Measurements from ENCODE around the gene LSAMP. TPM values are rescaled to one million over a fixed set of nuclear protein-coding genes. Genes with fewer than 3 reads are reported as not detected.

LSAMP gene
- total and polyA plus RNA-seq, 2 of the 4 experiments (the other 2 are of a cell fraction), result 7.9 to 8.0 TPM

DNA sequence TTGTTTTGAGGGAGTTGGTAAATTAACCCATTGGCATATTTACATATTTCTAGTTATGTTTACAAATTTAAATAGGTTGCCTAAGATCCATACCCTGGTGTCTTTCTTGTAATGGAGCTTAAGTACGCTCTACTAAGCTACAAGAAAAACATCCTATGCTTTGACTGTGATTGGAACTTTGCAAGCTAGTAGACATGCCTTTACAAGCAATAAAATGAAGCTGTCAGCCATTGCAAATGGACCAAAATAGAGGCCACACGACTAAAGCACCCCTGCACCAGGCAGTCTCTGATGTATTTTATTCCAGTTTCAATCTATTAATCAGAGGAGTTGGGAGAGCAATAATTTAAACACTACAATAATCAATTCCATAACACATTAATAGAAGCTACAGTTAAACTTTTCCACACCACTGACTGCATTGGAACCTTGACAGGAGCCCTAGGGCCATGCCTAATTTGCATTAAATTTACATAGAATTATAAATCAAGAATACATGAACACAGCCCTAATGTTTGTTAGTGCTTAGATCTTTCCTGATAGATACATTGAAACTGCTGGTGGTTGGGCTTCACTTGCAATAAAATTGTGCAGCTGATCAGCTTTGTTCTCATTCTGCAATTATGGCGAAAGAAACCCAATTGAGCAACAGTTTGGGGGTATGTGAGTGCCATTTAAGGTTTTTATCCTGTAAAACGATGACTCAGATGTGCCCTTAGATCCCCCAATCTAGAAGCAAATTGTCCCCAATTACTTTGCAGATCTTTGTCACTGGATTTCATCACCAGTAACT lies 360.1 kb downstream of the LSAMP start:
- H3K27ac ChIP-seq (ENCODE audit: insufficient read depth, low read length), result no peak overlapping the region
- DNase-seq, result no peak
- in situ Hi-C loops (cut with MboI; ENCODE audit: low sequenced_read_pairs), result no loop called here

More for the DNA sequence above, 360.1 kb downstream of the LSAMP start:
- dilution Hi-C loops (cut with HindIII; ENCODE audit: low sequenced_read_pairs, unreplicated experiment), result no loop called here
- no peak overlapping the region for H3K56ac ChIP-seq (ENCODE audit: extremely low read depth, insufficient read depth, low read length)
- no peak overlapping the region for H4K8ac ChIP-seq (ENCODE audit: low read depth in 2 of 2, low read length in 2 of 2)
- H3K4me1 ChIP-seq (ENCODE audit: control insufficient read depth, insufficient read depth, low read length), result no peaks in the 10 kb centered on the region
- intact Hi-C loops (cut with micrococcal nuclease), result no loop called here
- H3K27me3 ChIP-seq (ENCODE audit: control insufficient read depth, insufficient read depth, low read length), result no peaks in the 10 kb centered on the region
- H2BK120ac ChIP-seq (ENCODE audit: low read depth, low read length), result no peak overlapping the region
- no peak overlapping the region for H3K4ac ChIP-seq (ENCODE audit: low read depth, low read length)
- no peaks in the 10 kb centered on the region for H3K9me1 ChIP-seq (ENCODE audit: insufficient read depth, low read length)
- H2AFZ ChIP-seq (replicated peaks; ENCODE audit: low read length, poor library complexity), result no peak overlapping the region
- no peak for ATAC-seq (ENCODE audit: low read depth)
- H2AK5ac ChIP-seq (ENCODE audit: low read depth, low read length), result no peak overlapping the region
- H2BK5ac ChIP-seq (ENCODE audit: low read depth, low read length, poor library complexity, severe bottlenecking), result no peak overlapping the region
- no peak overlapping the region for H3K14ac ChIP-seq (replicated peaks; ENCODE audit: low read depth, low read length)
- no peak overlapping the region for H3K4me3 ChIP-seq (ENCODE audit: insufficient read depth, low read depth, low read length)
- no peaks in the 10 kb centered on the region for H4K20me1 ChIP-seq (ENCODE audit: insufficient read depth, low read length)
- ChIA-PET POLR2A (ENCODE audit: unreplicated experiment) (no interaction called here), CTCF (no interaction called here)
- WGBS, 2 experiments (ENCODE audit: extremely low coverage in 2 of 2, insufficient read length in 1 of 2), result no CpG with 5 or more reads among the region's 4 CpGs
- H2AK9ac ChIP-seq (replicated peaks; ENCODE audit: low read depth, low read length, poor library complexity), result no peak overlapping the region
- TF ChIP-seq, protein P1, sequence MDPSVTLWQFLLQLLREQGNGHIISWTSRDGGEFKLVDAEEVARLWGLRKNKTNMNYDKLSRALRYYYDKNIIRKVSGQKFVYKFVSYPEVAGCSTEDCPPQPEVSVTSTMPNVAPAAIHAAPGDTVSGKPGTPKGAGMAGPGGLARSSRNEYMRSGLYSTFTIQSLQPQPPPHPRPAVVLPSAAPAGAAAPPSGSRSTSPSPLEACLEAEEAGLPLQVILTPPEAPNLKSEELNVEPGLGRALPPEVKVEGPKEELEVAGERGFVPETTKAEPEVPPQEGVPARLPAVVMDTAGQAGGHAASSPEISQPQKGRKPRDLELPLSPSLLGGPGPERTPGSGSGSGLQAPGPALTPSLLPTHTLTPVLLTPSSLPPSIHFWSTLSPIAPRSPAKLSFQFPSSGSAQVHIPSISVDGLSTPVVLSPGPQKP (IDR thresholded peaks at IDR 0.05; ENCODE audit: borderline replicate concordance, low read depth, low read length), result no peak
- TF ChIP-seq, protein P2, sequence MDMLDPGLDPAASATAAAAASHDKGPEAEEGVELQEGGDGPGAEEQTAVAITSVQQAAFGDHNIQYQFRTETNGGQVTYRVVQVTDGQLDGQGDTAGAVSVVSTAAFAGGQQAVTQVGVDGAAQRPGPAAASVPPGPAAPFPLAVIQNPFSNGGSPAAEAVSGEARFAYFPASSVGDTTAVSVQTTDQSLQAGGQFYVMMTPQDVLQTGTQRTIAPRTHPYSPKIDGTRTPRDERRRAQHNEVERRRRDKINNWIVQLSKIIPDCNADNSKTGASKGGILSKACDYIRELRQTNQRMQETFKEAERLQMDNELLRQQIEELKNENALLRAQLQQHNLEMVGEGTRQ (IDR thresholded peaks at IDR 0.05; ENCODE audit: low read depth, low read length), result no peak
- TF ChIP-seq RAD21 (IDR thresholded peaks at IDR 0.05; ENCODE audit: low read length) (no peak), CHD1 (IDR thresholded peaks at IDR 0.05; ENCODE audit: low read depth, low read length) (no peak), MXI1 (IDR thresholded peaks at IDR 0.05; ENCODE audit: borderline replicate concordance, low read depth, low read length) (no peak), POLR2A (IDR thresholded peaks at IDR 0.05; ENCODE audit: low read depth, low read length) (no peak), SMC3 (IDR thresholded peaks at IDR 0.05; ENCODE audit: low read depth, low read length) (no peak), BHLHE40 (IDR thresholded peaks at IDR 0.05; ENCODE audit: low read depth, low read length) (no peak), MAFK (IDR thresholded peaks at IDR 0.05; ENCODE audit: low read depth, low read length) (no peak), RCOR1 (IDR thresholded peaks at IDR 0.05; ENCODE audit: insufficient replicate concordance, low read length) (no peak), NFE2L2 (IDR thresholded peaks at IDR 0.05; ENCODE audit: low read depth, low read length) (no peak), MAZ (IDR thresholded peaks at IDR 0.05; ENCODE audit: borderline replicate concordance, low read depth, low read length) (no peak), RFX5 (IDR thresholded peaks at IDR 0.05; ENCODE audit: low read depth, low read length) (no peak)
- TF ChIP-seq, protein P3, sequence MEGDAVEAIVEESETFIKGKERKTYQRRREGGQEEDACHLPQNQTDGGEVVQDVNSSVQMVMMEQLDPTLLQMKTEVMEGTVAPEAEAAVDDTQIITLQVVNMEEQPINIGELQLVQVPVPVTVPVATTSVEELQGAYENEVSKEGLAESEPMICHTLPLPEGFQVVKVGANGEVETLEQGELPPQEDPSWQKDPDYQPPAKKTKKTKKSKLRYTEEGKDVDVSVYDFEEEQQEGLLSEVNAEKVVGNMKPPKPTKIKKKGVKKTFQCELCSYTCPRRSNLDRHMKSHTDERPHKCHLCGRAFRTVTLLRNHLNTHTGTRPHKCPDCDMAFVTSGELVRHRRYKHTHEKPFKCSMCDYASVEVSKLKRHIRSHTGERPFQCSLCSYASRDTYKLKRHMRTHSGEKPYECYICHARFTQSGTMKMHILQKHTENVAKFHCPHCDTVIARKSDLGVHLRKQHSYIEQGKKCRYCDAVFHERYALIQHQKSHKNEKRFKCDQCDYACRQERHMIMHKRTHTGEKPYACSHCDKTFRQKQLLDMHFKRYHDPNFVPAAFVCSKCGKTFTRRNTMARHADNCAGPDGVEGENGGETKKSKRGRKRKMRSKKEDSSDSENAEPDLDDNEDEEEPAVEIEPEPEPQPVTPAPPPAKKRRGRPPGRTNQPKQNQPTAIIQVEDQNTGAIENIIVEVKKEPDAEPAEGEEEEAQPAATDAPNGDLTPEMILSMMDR (conservative IDR thresholded peaks at IDR 0.05; ENCODE audit: low read depth, low read length), result no peak
- no peaks in the 10 kb centered on the region for H3K9me3 ChIP-seq (ENCODE audit: control insufficient read depth, insufficient read depth, low read length)
- H4K5ac ChIP-seq (ENCODE audit: low read depth, low read length), result no peak overlapping the region
- H2BK20ac ChIP-seq (ENCODE audit: low read depth, low read length), result no peak overlapping the region
- H3K4me2 ChIP-seq (ENCODE audit: low read depth, low read length), result no peak overlapping the region
- H2BK15ac ChIP-seq (ENCODE audit: low read depth, low read length), result no peak overlapping the region
- H3K23ac ChIP-seq (ENCODE audit: low read depth, low read length), result no peak overlapping the region
- no peak overlapping the region for H3K18ac ChIP-seq (ENCODE audit: low read depth, low read length)
- no peak overlapping the region for H3K9ac ChIP-seq (ENCODE audit: low read depth, low read length)
- H4K91ac ChIP-seq (ENCODE audit: insufficient read depth, low read depth, low read length), result no peak overlapping the region
- no peaks in the 10 kb centered on the region for H3K36me3 ChIP-seq (ENCODE audit: control insufficient read depth, insufficient read depth, low read length)
- BruUV-seq (replicated peaks), result no TSS peak
- no peaks in the 10 kb centered on the region for H3K79me1 ChIP-seq (ENCODE audit: low read depth in 1 of 2, low read length in 2 of 2)
